Gastrocnemius medialis (tissue), 4 donors: ENCODE data around the gene ARHGAP24.
"Not testable (repeated sequence)": the region's sequence is repeated elsewhere in the genome, so short reads cannot be mapped to it uniquely, and the experiment has no call there.

ENCODE experiments used
- CTCF ChIP-seq, 5 experiments: fragments of 450-650 bp in 3 of 5; fragments of 200-600 bp in 2 of 5; sonication (generic) in 2 of 5; IDR thresholded peaks in 4 of 5; conservative IDR thresholded peaks in 1 of 5; 1 replicate in 4 of 5; 2 replicates in 1 of 5; pipeline ENCODE4 v1.5.1; 2016 to 2019; ENCODE audit warnings: antibody characterized with exemption in 5 of 5, mild to moderate bottlenecking in 3 of 5, moderate library complexity in 3 of 5
- POLR2A ChIP-seq, 2 donors: fragments of 450-650 bp; IDR thresholded peaks; one replicate each; pipeline ENCODE4 v1.6.1; 2017; ENCODE audit warnings: antibody characterized with exemption in 2 of 2, mild to moderate bottlenecking in 2 of 2, moderate library complexity in 2 of 2

DNA sequence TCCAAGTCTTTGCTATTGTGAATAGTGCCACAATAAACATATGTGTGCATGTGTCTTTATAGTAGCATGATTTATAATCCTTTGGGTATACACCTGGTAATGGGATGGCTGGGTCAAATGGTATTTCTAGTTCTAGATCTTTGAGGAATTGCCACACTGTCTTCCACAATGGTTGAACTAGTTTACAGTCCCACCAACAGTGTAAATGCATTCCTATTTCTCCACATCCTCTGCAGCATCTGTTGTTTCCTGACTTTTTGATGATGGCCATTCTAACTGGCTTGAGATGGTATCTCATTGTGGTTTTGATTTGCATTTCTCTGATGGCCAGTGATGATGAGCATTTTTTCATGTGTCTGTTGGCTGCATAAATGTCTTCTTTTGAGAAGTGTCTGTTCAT lies 26.2 kb downstream of the ARHGAP24 start:
- not testable (repeated sequence) for TF ChIP-seq CTCF (IDR thresholded peaks at IDR 0.05 in 4 of 5, conservative IDR thresholded peaks at IDR 0.05 in 1 of 5); POLR2A (IDR thresholded peaks at IDR 0.05)
